Esophagus mucosa (tissue), 1 donor: ENCODE results near the gene MGAT2. TPM values are rescaled to one million over a fixed set of nuclear protein-coding genes. Genes with fewer than 3 reads are reported as not detected.
A peak's percentile ranks its signal among the peaks of the same experiment; 100 is the strongest.
"Not testable (repeated sequence)": the region's sequence is repeated elsewhere in the genome, so short reads cannot be mapped to it uniquely, and the experiment has no call there.

Experiments used
- ATAC-seq: fragments of 200-7000 bp; cut with Tn5 transposase; one replicate; pipeline ENCODE4 v1.9.1; 2020
- total RNA-seq: library from RNA; stranded (reverse); gene quantifications from one replicate; pipeline ENCODE4 v1.2.4, GENCODE V29; 2023
- donor health status: DM: yes; HTN: yes; CAD: no.

Gene MGAT2
- 15.1 TPM for total RNA-seq

DNA sequence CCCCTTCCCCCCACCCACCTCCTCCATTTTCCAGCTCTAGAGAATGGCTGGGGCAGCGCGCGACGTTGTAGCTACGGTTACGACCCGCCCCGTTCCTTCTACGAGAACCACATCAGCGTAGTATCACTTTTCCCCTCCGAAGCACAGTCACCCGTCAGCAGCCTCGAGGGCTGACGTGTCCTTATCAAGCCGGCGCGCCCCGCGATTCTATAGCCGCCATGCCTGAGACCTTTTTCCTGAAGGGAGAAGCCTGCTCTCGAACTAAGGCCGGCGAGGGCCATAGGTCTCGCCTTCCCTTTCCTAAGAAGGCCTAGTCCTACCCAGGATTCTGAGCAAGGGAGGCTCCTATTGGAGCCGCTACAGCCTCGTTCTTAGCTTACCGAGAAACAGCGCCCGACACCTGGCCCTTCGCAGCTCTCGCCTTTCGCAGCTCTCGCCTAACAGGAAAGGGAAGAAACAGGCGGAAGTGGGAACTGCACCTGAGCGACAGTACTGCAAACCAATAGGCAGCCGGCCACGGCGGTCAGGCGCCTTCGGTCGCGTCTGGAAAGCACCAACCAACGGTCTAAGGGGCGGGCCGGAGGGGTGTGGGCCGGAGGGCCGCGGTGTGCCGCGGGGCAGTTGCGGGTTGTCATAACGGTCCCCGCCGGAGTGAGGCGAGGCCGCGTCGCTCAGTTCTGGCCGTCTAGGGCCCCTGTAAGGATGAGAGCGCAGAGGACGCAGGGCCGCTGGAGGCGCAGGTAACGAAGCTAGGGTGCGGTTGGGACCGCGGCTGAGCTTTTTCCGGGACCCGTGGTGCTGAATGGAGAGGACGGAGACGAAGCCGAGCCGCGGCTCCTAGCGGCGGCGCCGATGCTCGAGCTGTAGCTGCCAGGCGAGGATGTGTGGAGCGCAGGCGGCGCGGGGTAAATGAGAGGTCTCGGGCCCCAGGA is at the start of gene MGAT2, which contains the start of gene RPL36AL:
TSS of gene MGAT2 (plus strand) at position 618 of the 932 bp plus-strand sequence. CDS start 470 bp downstream, outside the sequence.
TSS of gene RPL36AL (minus strand) at position 445 of the 932 bp plus-strand sequence. CDS start 1,522 bp downstream, outside the sequence.
- peak; percentile 98 for ATAC-seq

DNA sequence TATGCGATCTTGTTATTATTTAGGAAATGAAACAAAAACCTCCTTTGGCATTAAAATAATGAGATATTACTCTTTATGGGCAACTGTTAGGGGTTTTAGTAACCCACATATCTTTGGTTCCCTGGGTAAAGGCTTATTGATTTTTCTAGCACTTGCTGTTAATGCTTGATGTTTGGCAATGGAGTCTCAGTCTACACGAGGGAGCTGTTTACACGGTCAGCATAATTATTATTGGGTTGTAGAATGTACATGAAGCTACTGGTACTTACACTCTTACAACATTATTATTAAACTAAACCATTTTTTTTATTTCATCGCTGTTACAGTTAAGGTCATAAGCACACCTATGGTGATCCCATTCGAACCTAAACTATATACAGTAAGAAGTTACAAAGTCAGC is 46.6 kb upstream of the MGAT2 start:
- no peak for ATAC-seq

DNA sequence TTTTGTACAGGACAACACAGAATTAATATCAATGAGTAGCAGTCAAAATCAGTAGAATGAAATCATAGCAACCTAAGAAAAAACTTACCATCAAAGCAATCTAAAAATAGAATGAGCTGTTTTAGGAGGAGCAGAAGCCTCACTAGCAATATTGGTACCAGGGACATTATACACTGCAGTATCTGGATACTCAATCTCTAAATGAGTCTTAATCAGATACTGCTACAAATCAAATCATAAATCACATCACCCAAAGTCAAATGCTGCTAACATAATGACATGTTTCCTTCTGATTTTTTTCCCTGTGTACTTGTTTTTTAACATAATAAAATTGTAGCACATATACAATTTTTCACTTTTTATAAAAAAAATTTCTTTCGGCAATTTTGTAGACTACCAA is 42.5 kb upstream of the MGAT2 start:
- ATAC-seq, result no peak

DNA sequence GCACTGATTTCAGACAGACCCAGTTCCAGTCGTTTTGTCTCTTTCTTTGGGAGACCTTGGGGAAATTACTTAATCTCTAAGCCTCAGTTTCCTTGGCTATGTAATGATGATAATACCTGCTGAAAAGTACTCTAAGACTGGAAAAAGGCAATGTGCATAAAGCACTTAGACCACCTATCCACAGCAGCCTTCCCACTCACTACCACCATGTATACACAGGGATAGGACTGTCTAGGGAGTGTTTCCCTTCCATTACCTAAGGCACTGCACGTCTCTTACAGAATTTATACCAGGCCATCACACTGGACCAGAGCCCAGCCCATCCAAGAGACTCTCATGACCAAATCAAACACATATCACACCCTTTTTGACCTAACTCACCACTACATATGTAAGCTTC is 40.8 kb upstream of the MGAT2 start:
- peak; percentile 6 for ATAC-seq

DNA sequence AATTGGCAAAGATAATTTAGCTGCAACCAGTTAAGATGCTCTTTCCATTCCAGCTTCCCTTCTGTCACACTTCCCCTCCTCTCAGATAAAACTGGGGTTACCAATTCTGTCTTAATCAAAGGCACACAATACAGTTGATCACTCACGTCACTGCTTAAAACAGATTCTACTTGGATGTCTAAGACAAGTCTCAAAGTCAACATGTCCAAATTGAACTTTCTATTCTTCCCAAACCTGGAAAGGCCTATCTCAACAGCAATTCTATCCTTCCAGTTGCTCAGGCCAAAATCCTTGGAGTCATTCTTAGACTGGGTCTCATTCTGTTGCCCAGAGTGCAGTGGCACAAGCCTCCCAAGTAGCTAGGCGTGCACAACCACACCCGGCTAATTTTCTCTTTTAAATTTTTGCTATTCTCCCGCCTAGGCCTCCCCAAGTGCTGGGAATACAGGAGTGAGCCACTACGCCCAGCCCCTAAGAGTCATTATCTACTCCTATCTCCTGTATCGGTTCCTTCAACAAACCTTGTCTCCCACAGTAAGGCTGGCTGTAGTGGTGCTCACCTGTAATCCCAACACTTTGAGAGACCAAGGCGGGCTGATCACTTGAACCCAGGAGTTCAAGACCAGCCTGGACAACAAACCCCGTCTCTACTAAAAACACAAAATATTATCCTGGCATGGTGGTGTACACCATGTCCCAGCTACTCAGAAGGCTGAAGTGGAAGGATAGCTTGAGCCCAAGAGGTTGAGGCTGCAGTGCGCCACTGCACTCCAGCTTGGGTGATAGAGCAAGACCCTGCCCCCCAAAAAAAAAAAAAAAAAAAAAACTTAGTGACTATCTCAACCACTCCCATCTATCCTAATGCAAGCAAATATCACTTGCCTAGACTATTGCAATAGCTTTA is 39.1 kb upstream of the MGAT2 start:
- ATAC-seq, result no peak

DNA sequence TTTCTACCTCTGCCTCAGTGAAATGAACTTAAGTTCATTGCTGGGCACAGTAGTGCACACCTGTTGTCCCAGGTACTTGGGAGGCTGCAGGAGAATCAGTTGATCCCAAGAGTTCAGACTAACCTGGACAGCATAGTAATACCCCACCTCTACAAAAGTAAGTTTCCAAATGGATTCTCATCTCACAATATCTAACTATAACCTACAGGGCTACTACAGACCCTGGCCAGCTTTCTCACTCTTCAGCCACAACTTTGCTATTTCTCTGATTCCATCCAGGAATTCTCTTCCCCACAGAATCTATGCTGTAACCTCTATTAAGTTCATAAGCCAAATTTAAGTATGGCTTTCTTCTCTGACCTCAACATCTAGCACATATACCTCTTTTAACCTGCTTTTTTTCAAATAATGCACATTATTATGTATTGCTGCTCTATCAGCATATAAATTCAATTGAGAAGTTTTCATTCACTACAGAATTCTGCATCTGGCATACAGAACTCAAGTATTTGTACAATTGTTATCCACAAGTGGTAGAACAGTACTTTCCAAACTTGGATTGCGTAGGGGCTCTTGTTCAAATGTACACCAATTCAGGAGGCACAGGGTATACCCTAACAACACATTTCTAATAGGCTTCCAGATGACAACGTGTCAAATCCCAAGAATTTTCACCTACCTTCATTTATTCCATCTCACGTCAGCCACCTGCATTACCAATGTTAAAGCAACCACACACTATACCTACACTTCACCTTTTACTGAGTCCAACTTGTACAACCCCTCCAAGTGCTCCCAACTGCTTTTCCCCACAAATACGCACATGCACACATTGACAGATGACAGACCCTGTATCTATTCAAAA is 38.3 kb upstream of the MGAT2 start:
- no peak for ATAC-seq

DNA sequence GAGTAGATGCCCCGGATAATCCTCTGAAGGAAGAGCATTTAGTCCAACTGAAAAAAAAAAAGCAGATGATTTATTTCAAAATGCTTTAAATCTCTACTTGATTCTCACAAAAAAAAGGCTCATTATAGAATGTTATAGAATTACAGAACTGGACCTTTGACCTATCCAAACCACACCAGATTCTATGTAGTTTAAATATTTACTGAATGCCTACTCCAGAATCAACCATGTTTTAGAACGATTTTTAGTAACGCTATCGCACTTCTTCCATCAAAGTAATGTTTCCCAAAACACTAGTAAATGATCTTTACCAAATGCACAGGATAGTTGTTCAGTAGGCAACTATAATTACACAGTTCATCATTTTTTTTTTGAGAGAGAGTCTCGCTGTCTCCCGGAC is 37.0 kb upstream of the MGAT2 start:
- no peak for ATAC-seq

DNA sequence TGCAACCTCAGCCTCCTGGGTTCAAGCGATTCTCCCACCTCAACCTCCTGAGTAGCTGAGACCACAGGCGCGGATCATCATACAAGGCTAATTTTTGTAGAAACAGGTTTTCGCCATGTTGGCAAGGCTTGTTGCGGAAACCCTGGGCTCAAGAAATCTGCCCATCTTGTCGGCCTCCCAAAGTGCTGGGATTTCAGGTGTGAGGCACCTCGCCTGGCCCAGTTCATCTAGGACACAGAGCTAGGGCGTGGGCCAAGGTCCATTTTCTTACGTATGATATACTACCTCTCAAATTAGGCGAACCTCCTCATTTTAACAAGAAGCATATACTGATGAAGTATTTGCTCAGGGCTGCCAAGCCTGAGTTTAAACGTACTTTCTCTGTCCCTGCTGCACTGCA is 36.5 kb upstream of the MGAT2 start:
- ATAC-seq, result no peak

DNA sequence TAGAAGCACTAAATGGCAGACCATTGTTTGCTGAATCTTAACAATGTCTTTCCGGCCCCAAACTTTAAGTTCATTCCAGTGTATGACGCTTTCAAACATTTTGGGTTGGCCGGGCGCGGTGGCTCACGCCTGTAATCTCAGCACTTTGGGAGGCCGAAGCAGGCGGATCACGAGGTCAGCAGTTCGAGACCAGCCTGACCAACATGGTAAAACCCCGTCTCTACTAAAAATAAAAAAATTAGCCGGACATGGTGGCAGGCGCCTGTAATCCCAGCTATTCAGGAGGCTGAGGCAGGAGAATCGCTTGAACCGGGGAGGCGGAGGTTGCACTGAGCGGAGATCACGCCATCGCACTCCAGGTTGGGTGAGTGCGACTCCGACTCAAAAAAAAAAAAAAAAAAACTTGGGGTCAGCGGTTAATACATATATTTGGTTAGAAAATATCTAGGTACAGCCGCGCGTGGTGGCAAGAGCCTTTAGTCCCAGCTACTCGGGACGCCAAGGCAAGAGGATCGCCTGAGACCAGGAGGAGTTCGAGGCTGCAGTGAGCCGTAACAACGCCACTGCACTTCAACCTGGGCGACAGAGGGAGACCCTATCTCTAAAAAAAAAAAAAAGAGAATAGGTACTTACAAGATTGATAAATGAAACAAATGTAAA is 35.5 kb upstream of the MGAT2 start:
- ATAC-seq, result not testable (repeated sequence)

DNA sequence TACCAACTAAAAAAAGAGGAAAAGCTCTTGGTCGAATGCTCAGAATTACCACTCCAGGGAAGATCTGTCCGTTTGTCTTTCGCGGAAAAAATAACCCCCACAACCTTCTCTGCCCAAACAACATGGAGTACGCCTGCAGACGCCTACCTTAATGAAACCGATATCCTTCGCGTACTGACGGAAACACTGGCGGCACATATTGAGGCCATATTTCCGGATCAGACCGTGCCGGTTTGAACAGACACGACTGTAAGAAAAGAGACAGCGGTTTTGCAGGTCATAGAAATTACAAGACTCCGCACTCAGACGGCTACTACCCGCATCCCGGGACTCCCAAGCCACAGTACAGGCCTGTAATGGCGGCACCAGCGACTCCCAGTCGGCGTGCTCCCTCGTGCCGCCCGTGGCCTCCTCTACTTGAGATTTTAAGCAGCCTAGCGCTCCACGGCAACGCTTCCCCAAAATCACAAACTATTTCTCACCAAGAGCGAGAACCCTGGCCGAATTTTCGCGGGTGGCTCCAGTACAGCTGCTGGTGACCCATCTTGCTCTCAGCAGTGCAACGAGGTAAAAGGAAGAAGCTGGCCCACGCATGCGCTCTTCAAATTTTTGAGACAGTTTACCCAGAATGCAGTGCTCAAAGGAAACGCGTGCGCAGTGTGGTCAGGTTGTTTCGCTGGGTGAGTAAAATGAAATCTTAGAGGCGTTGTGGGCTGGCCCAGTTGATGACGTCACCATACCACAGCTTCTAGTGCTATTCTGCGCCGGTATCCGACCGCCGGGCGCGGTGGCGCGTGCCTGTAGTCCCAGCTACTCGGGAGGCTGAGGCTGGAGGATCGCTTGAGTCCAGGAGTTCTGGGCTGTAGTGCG is 34.6 kb upstream of the MGAT2 start, which contains the start of gene RPS29:
TSS of gene RPS29 (minus strand) at position 578 of the 870 bp plus-strand sequence. CDS start at position 544, 34 bp downstream.
- peak; percentile 98 for ATAC-seq

DNA sequence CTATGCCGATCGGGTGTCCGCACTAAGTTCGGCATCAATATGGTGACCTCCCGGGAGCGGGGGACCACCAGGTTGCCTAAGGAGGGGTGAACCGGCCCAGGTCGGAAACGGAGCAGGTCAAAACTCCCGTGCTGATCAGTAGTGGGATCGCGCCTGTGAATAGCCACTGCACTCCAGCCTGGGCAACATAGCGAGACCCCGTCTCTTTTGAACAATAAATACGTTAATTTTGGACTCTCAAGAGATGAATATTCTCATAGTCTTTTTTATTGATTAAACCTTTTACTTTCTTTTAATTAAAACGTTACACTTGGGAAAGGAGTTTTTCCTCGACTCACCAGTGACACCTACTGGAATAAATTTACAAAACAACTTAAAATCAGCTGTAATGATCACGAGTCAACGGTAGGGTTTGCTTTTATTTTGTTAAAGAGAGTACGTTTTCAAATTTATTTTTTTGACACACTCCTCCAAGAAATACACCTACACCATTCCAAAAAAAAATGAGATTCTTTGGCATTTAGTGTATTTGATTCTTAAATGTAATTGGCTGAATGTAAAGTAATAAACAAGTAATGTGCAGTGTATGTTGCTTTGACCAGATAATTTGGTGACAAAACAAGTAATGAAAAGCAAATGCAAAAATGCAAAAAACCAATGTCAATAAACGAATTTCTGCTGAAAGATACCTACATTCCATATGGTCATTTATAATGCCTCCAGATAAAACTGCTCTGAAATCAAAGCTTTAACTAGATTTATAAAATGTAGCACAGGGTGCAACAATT is 33.7 kb upstream of the MGAT2 start:
- ATAC-seq, result peak; percentile 48

DNA sequence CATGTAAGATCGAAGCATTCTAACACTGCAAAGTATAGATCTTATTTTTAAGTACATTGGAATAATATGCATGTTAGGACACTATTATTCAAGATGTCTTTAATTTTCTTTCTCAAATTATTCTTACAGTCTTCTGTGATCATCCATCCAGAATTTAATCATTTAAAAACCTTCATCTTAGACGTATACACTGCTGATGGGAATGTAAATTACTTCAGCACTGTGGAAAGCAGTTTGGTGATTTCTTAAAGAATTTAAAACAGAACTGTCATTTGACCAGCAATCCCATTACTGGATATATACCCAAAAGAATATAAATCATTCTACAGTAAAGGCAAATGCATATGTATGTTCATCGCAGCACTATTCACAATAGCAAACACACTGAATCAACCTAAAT is 31.2 kb upstream of the MGAT2 start:
- ATAC-seq, result no peak

DNA sequence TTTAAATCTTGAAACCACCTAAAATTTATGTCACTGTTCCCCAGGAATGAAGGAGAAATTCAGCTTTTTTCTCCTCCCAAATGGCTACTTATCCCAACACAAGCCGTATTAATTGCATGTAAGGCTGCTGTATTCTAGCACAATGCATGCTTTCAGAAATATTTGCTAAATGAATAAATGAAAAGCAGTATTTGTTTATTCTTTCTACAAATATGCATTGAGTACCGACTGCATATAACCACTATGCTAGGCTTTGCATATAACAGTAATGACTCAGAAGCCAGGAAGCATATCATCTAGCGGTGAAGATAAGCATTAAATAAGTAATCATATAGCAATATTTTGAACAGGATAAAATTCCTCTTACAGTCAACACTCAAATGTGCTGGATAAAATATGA is 27.6 kb upstream of the MGAT2 start:
- no peak for ATAC-seq

DNA sequence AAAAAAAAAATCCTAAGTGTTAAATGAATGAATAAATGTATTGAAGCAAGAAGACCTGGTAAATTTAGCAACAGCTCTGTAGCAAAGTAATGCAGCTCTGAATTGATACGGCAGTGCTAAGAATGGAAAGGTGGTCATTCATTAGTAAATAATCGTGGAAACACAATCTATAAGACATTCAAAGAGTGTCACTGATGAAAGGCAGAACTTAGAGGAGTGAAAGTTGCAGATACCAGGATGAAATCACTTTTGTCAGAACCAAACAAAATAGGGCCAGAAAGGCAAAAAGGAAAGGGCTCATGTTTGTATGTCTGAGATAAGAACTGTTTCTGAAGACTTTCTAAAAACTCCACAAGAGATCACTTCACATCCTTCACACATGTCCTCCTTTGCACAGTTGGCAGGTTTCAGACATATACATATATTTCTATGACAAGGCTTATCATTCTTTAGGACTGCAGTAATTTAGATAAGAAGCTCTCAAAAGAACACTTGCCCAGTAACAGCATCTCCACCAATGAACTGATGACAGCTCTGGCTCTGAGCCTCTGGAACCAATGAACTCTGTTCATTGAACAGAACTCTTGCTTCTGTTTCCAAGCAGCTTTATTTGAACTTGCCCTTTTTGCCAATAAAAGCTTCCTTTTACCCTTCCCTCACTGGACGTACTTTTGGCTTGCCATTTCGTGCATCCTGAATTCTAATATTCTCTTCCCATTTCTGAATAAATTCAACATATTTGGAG is 26.1 kb upstream of the MGAT2 start:
- no peak for ATAC-seq

DNA sequence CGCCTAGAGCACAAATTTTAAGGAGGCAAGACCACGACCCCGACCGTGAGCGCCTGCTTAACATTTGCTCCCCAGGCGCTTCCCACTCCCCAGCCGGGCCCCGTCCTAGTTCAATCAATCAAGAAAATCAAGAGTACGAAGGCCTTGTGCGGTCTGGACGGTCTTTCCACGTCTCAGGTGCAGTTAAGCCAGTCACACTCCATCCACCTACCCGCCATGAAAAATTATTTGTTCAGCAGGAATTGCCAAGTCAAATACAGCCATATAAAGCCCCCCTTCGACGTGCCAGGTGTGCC is 22.5 kb upstream of the MGAT2 start:
- peak; percentile 26 for ATAC-seq

DNA sequence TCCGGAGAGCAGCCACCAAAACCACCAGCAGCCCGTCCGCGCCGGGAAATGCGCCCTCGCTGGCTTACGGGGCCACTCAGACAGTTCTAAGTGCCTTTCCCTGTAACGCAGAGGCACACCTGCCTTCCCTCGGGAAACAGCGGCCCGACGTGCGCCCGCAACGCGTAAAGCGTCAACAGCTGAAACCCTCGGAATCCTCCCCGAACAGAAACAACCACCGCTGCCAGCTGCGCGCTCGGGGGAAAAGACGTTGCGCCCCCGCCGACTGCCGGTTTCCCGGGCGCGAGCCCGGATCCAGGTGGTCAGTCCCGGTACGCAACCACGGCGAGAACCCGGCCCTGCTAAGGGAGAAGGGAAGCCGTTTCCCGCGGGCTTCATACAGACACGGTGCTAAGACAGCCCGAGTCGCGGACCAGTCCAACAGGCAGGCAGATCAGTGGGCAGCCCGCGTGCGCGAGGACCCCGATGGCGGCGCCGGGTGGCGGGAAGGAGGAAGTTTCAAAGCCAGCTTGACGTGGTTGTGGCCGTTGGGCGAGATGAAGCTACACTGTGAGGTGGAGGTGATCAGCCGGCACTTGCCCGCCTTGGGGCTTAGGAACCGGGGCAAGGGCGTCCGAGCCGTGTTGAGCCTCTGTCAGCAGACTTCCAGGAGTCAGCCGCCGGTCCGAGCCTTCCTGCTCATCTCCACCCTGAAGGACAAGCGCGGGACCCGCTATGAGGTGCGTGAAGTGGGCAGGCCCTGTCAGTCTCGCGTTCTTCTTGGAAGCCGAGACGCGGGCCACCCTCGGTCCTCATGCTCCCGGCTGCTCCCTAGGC is 21.9 kb upstream of the MGAT2 start, which contains the start of gene LRR1:
TSS of gene LRR1 (plus strand) at position 456 of the 816 bp plus-strand sequence. CDS start at position 537, 81 bp downstream.
- ATAC-seq, result peak; percentile 90

DNA sequence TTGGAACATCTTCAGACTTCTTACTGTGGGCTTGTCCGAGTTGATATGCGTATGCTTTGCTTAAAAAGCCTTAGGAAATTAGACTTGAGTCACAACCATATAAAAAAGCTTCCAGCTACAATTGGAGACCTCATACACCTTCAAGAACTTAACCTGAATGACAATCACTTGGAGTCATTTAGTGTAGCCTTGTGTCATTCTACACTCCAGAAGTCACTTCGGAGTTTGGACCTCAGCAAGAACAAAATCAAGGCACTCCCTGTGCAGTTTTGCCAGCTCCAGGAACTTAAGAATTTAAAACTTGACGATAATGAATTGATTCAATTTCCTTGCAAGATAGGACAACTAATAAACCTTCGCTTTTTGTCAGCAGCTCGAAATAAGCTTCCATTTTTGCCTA is 13.0 kb upstream of the MGAT2 start:
- ATAC-seq, result no peak

DNA sequence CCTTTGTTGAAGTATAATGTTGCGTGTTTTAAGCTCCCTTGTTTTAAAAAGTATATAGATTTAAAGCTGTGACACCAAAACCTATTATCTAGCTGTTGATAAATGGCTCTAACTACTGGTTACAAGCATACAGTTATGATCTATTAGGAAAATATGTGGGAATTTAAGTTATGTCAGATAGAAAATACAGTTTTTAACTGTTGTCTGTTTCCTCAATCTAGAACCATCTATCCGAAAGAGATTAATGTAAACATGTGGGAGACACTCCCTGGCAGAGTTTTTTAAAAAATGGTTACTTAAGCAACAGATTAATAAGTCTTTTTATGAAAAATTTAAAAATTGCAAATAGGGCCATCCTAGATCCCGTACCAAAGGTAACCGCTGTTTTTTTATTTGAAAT is 8.3 kb upstream of the MGAT2 start:
- no peak for ATAC-seq
